Cardiac fibroblast (primary cell): ENCODE data around the gene PSMB7.

Experiments used
- DNase-seq, 2 donors: peaks; one replicate each; pipeline versions ENCODE4 v3.0.0 to v3.0.0-alpha.2; 2010; ENCODE audit warnings: low read depth in 2 of 2
- H3K4me3 ChIP-seq, 2 donors: replicated peaks in 1 of 2; 1 replicate in 1 of 2; 2 replicates in 1 of 2; pipeline ENCODE4 v1.5.1; 2011; ENCODE audit warnings: low read depth in 2 of 2, low read length in 2 of 2, mild to moderate bottlenecking in 2 of 2, moderate library complexity in 1 of 2
- TF ChIP-seq, protein P1 (sequence below): IDR thresholded peaks from one replicate; pipeline ENCODE4 v1.5.1; 2011; ENCODE audit warnings: low read depth, mild to moderate bottlenecking, low read length, inconsistent platforms

The PSMB7 gene

DNA sequence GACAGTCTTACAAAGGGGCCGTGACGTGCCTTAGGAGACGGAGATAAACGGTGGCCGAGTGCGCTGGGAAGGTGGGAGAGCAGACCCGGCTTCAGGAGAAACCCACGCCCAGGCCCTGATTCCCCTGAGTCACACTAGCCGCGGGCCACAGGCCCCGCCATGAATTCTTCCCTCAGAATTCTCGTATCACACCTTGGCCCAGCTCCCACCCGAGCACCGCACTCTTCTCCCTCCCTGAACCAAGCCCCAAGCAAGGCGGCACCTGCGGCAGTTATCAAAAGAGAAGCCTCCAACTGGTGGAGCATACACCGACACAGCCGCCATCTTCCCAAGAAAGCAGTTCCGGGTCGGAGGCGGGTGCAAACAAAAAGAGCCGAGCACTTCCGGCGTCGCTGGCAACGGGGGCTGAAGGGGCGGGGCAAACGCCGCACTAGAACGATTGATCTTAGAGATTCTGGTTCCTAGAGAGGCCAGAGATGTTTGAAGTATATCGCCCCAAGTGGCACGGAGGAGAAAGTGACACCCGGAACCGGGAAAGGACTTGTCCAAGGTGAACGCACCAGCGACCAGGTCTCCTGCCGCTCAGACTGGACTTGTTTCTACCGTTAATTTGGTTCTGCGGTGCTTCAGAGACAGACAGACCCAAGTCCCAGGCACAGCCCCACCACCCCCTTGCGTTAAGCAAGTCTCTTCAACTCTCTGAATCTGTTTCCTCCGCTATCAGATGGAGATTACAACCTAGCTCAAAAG, at the start of gene PSMB7:
PSMB7 (minus strand) TSS at position 341 of the 750 bp plus-strand sequence; CDS start at position 324, 17 bp downstream.
- TF ChIP-seq, protein P1, sequence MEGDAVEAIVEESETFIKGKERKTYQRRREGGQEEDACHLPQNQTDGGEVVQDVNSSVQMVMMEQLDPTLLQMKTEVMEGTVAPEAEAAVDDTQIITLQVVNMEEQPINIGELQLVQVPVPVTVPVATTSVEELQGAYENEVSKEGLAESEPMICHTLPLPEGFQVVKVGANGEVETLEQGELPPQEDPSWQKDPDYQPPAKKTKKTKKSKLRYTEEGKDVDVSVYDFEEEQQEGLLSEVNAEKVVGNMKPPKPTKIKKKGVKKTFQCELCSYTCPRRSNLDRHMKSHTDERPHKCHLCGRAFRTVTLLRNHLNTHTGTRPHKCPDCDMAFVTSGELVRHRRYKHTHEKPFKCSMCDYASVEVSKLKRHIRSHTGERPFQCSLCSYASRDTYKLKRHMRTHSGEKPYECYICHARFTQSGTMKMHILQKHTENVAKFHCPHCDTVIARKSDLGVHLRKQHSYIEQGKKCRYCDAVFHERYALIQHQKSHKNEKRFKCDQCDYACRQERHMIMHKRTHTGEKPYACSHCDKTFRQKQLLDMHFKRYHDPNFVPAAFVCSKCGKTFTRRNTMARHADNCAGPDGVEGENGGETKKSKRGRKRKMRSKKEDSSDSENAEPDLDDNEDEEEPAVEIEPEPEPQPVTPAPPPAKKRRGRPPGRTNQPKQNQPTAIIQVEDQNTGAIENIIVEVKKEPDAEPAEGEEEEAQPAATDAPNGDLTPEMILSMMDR: peak; percentile 83
- peak; percentile 98 to 99 for DNase-seq
- H3K4me3 ChIP-seq: peak within 1 kb of the TSS; percentile 85 to 92

DNA sequence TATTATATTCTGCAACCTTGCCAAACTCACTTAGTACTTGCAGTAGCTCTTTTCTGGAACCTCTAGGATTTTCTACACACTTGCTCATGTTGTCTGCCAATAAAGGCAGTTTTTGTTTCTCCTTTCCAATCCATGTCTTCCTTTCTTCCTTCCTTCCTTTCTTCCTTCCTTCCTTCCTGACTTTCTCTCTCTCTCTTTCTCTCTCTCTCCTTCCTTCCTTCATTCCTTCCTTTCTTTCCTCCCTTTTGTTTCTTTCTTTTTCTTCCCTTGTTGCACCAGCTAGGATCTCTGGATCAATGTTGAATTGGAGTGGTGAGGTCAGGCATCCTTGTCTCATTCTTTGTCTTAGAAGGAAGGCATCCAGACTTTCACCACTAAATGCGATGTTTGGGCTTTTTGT, 47.5 kb upstream of the PSMB7 start:
- H3K4me3 ChIP-seq: no peak overlapping the region
- TF ChIP-seq, protein P1: no peak
- no peak for DNase-seq

DNA sequence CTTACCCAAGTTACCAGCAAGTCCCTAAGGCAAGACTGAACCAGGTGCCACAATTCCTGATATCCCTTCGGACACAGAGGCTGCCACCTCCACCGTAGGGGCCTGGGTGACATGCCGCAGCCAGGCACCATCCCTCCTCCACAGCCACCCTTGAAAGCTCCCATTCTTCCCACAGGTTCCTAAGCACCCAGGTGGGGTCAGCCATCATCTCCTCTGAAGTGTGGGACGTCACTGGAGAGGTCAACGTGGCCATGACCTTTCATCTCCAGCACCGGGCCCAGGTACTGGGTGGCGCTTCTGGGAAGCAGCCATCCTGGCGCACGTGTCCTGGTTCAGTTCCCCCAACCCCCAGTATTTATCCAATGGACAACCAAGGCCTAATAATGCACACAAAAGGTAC, 43.2 kb upstream of the PSMB7 start:
- TF ChIP-seq, protein P1: no peak
- H3K4me3 ChIP-seq: no peak overlapping the region
- DNase-seq: no peak

- no peak overlapping the region for H3K4me3 ChIP-seq
- DNase-seq: no peak
- TF ChIP-seq, protein P1: no peak
These were observed 42.7 kb upstream of the PSMB7 start for GRCh38 chr9:124457887-124458431.

DNA sequence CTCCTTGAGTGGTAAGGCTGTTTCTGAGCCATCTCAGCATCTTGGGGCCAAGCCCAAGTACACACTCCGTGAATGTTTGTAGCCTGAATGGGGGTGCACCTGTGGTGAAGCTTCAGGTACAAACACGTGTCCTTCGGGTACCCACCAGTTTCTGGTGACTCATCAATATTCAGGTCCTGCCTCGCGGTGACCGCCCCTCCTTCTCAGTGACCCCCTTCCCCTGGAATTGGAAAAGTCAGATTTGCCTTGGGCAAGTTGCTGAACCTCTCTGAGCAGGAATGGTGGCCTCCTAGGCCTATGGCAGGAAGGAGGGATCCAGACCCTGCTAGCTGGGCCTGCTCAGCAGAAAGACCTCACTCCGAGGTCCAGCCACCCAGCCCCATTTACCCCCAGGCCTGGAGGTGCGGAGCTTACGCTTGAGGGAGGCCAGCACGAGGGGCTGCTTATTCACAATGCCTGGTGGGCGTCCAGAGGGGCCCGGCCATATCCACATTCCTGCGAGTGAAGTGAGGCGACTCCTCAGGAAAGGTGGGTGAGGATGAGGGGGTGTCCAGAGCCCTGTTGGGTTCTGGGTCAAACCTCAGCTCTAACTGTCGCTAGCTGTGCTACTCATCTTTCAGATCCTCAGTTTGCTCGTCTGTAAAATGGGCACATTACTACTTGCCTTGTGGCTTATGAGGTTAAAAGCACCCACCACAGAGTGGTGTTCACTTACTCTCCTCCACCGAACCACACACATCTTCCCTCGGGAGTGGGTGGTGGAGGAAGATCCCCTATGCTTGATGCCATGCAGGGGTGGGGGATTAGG, 42.0 kb upstream of the PSMB7 start:
- H3K4me3 ChIP-seq: no peak overlapping the region
- DNase-seq: no peak
- TF ChIP-seq, protein P1: no peak

- DNase-seq: no peak
- no peak overlapping the region for H3K4me3 ChIP-seq
- TF ChIP-seq, protein P1: no peak
These were observed 41.3 kb upstream of the PSMB7 start for GRCh38 chr9:124456341-124457078.
